ENCODE data around the gene TRERF1.

TRERF1 gene

GRCh38 chr6:42433409-42433808, 18.3 kb downstream of the TRERF1 start:
- H3K9me3 ChIP-seq (ENCODE audit: low read depth, low read length): peaks cover 13% of the 10 kb centered on the region; the same call in 1 of the 2 replicates
- peaks cover 17% of the 10 kb centered on the region for H3K36me3 ChIP-seq (ENCODE audit: insufficient read depth, low read length)
- H3K27ac ChIP-seq: no peak overlapping the region
- no peak for DNase-seq (ENCODE audit: low read depth, low spot score)
- TF ChIP-seq EZH2 (IDR thresholded peaks at IDR 0.05): no peak
- no peak overlapping the region for H3K9ac ChIP-seq (ENCODE audit: insufficient read length)
- H3K4me3 ChIP-seq: no peak overlapping the region

- TF ChIP-seq FOXP2 (optimal IDR thresholded peaks at IDR 0.05; ENCODE audit: control extremely low read depth, extremely low read length, insufficient read depth): no peak
- TF ChIP-seq EZH2 (IDR thresholded peaks at IDR 0.05): no peak
- no peak for TF ChIP-seq POLR2AphosphoS5 (IDR thresholded peaks at IDR 0.05; ENCODE audit: borderline replicate concordance, low read depth, low read length)
- H3K9ac ChIP-seq (ENCODE audit: insufficient read length): no peak overlapping the region
- H3K9me3 ChIP-seq (ENCODE audit: low read depth, low read length): peaks cover 13% of the 10 kb centered on the region; the same call in 1 of the 2 replicates
- H3K36me3 ChIP-seq (ENCODE audit: insufficient read depth, low read length): peaks cover 17% of the 10 kb centered on the region
- no peak overlapping the region for H3K4me3 ChIP-seq
- no peak for DNase-seq (ENCODE audit: low read depth, low spot score)
- no peak overlapping the region for H3K27ac ChIP-seq
These were observed 19.8 kb downstream of the TRERF1 start for GRCh38 chr6:42431877-42432276.

GRCh38 chr6:42431356-42431755, 20.4 kb downstream of the TRERF1 start:
- H3K36me3 ChIP-seq (ENCODE audit: insufficient read depth, low read length): peaks cover 17% of the 10 kb centered on the region
- H3K4me3 ChIP-seq: no peak overlapping the region
- TF ChIP-seq POLR2AphosphoS5 (IDR thresholded peaks at IDR 0.05; ENCODE audit: borderline replicate concordance, low read depth, low read length): no peak
- no peak for TF ChIP-seq FOXP2 (optimal IDR thresholded peaks at IDR 0.05; ENCODE audit: control extremely low read depth, extremely low read length, insufficient read depth)
- no peak overlapping the region for H3K27ac ChIP-seq
- peaks cover 13% of the 10 kb centered on the region; the same call in 1 of the 2 replicates for H3K9me3 ChIP-seq (ENCODE audit: low read depth, low read length)
- H3K9ac ChIP-seq (ENCODE audit: insufficient read length): no peak overlapping the region
- DNase-seq (ENCODE audit: low read depth, low spot score): no peak

- TF ChIP-seq FOXP2 (optimal IDR thresholded peaks at IDR 0.05; ENCODE audit: control extremely low read depth, extremely low read length, insufficient read depth): no peak
- no peak for TF ChIP-seq EZH2 (IDR thresholded peaks at IDR 0.05)
- Histone ChIP-seq H3K36me3 (ENCODE audit: insufficient read depth, low read length) (peaks cover 13% of the 10 kb centered on the region; the same call in 1 of the 2 replicates), H3K4me3 (no peak overlapping the region), H3K9me3 (ENCODE audit: low read depth, low read length) (peaks cover 13% of the 10 kb centered on the region; the same call in 1 of the 2 replicates), H3K27ac (no peak overlapping the region), H3K9ac (ENCODE audit: insufficient read length) (no peak overlapping the region)
- no peak for DNase-seq (ENCODE audit: low read depth, low spot score)
These were observed 21.9 kb downstream of the TRERF1 start for GRCh38 chr6:42429836-42430235.

- H3K27ac ChIP-seq: no peak overlapping the region; the same call in 1 of the 2 replicates
- peaks cover 13% of the 10 kb centered on the region; the same call in 1 of the 2 replicates for H3K36me3 ChIP-seq (ENCODE audit: insufficient read depth, low read length)
- 0 out of 2 replicates have a peak, but pooled peaks cover 12% of the 10 kb centered on the region for H3K9me3 ChIP-seq (ENCODE audit: low read depth, low read length)
- no peak overlapping the region for H3K4me3 ChIP-seq
- DNase-seq (ENCODE audit: low read depth, low spot score): no peak
- no peak overlapping the region for H3K9ac ChIP-seq (ENCODE audit: insufficient read length)
- no peak for TF ChIP-seq EZH2 (IDR thresholded peaks at IDR 0.05)
- no peak for TF ChIP-seq FOXP2 (optimal IDR thresholded peaks at IDR 0.05; ENCODE audit: control extremely low read depth, extremely low read length, insufficient read depth)
- no peak for TF ChIP-seq POLR2AphosphoS5 (IDR thresholded peaks at IDR 0.05; ENCODE audit: borderline replicate concordance, low read depth, low read length)
These were observed 22.6 kb downstream of the TRERF1 start for GRCh38 chr6:42429042-42429585.

- 0 out of 2 replicates have a peak, but pooled peaks cover 6% of the 10 kb centered on the region for H3K9me3 ChIP-seq (ENCODE audit: low read depth, low read length)
- no peak overlapping the region for H3K4me3 ChIP-seq
- no peak for DNase-seq (ENCODE audit: low read depth, low spot score)
- no peak overlapping the region for H3K9ac ChIP-seq (ENCODE audit: insufficient read length)
- TF ChIP-seq FOXP2 (optimal IDR thresholded peaks at IDR 0.05; ENCODE audit: control extremely low read depth, extremely low read length, insufficient read depth) (no peak), EZH2 (IDR thresholded peaks at IDR 0.05) (no peak), POLR2AphosphoS5 (IDR thresholded peaks at IDR 0.05; ENCODE audit: borderline replicate concordance, low read depth, low read length) (no peak)
- peaks cover 6% of the 10 kb centered on the region; the same call in 1 of the 2 replicates for H3K36me3 ChIP-seq (ENCODE audit: insufficient read depth, low read length)
- no peak overlapping the region for H3K27ac ChIP-seq
These were observed 23.2 kb downstream of the TRERF1 start for GRCh38 chr6:42428326-42429041.

GRCh38 chr6:42427871-42428270, 23.9 kb downstream of the TRERF1 start:
- TF ChIP-seq POLR2AphosphoS5 (IDR thresholded peaks at IDR 0.05; ENCODE audit: borderline replicate concordance, low read depth, low read length) (no peak), EZH2 (IDR thresholded peaks at IDR 0.05) (no peak), FOXP2 (optimal IDR thresholded peaks at IDR 0.05; ENCODE audit: control extremely low read depth, extremely low read length, insufficient read depth) (no peak)
- no peak overlapping the region for H3K27ac ChIP-seq
- DNase-seq (ENCODE audit: low read depth, low spot score): no peak
- H3K4me3 ChIP-seq: no peak overlapping the region
- H3K9ac ChIP-seq (ENCODE audit: insufficient read length): no peak overlapping the region
- H3K9me3 ChIP-seq (ENCODE audit: low read depth, low read length): no peaks in the 10 kb centered on the region
- peaks cover under 1% of the 10 kb centered on the region; the same call in 1 of the 2 replicates for H3K36me3 ChIP-seq (ENCODE audit: insufficient read depth, low read length)

GRCh38 chr6:42426191-42426590, 25.5 kb downstream of the TRERF1 start:
- DNase-seq (ENCODE audit: low read depth, low spot score): no peak
- H3K27ac ChIP-seq: no peak overlapping the region
- H3K9ac ChIP-seq (ENCODE audit: insufficient read length): no peak overlapping the region
- H3K36me3 ChIP-seq (ENCODE audit: insufficient read depth, low read length): no peaks in the 10 kb centered on the region
- H3K9me3 ChIP-seq (ENCODE audit: low read depth, low read length): no peaks in the 10 kb centered on the region
- H3K4me3 ChIP-seq: no peak overlapping the region
- TF ChIP-seq EZH2 (IDR thresholded peaks at IDR 0.05) (no peak), FOXP2 (optimal IDR thresholded peaks at IDR 0.05; ENCODE audit: control extremely low read depth, extremely low read length, insufficient read depth) (no peak), POLR2AphosphoS5 (IDR thresholded peaks at IDR 0.05; ENCODE audit: borderline replicate concordance, low read depth, low read length) (no peak)

Data from SK-N-MC (cell line).